Aorta (tissue), 5 donors: Measurements from ENCODE around the gene FOXC2. TPM values are rescaled to one million over a fixed set of nuclear protein-coding genes. Genes with fewer than 3 reads are reported as not detected.

Experiments used
- ATAC-seq: fragments of 200-7000 bp; cut with Tn5 transposase; one replicate; pipeline ENCODE4 v1.9.1; 2022; ENCODE audit warnings: moderate library complexity; ENCODE audit not compliant: low FRiP score
- DNase-seq, 2 donors: peaks; one replicate each; pipeline ENCODE4 v3.0.0-alpha.2; 2020
- H3K27ac ChIP-seq, 2 donors: one replicate each; pipeline ENCODE4 v1.5.1; 2013; ENCODE audit warnings: low read length in 2 of 2, mild to moderate bottlenecking in 2 of 2, moderate library complexity in 2 of 2, control low read depth in 1 of 2, inconsistent platforms in 1 of 2, low read depth in 1 of 2
- H3K27me3 ChIP-seq, 2 donors: one replicate each; pipeline ENCODE4 v1.6.1; 2013; ENCODE audit warnings: control low read depth in 1 of 2, low read length in 1 of 2, mild to moderate bottlenecking in 1 of 2, moderate library complexity in 1 of 2; ENCODE audit not compliant: insufficient read depth in 2 of 2, control insufficient read depth in 1 of 2
- H3K36me3 ChIP-seq, 2 donors: one replicate each; pipeline ENCODE4 v1.6.1; 2013; ENCODE audit warnings: control low read depth in 1 of 2, low read length in 1 of 2, mild to moderate bottlenecking in 1 of 2; ENCODE audit not compliant: insufficient read depth in 2 of 2, control insufficient read depth in 1 of 2
- H3K4me1 ChIP-seq, 2 donors: one replicate each; pipeline ENCODE4 v1.6.1; 2013; ENCODE audit warnings: low read length in 2 of 2, control low read depth in 1 of 2, mild to moderate bottlenecking in 1 of 2, moderate library complexity in 1 of 2; ENCODE audit not compliant: insufficient read depth in 2 of 2, control insufficient read depth in 1 of 2
- H3K4me3 ChIP-seq, 2 donors: one replicate each; pipeline ENCODE4 v1.5.1; 2013; ENCODE audit warnings: low read length in 2 of 2, control low read depth in 1 of 2, mild to moderate bottlenecking in 1 of 2
- H3K9me3 ChIP-seq: one replicate; pipeline ENCODE4 v1.6.1; 2013; ENCODE audit warnings: mild to moderate bottlenecking, low read length; ENCODE audit not compliant: control insufficient read depth
- WGBS, 2 donors: extraction: QIAGEN DNeasy Blood & Tissue Kit; methylation state at CpG; one replicate each; pipeline ENCODE4 v1.1.7; 2013; 5-methylcytosine and 5-hydroxymethylcytosine counted together
- intact Hi-C, 2 donors: fragments of 100-400 bp; cut with DNase I; formaldehyde crosslinking; loops; one replicate each; pipeline versions ENCODE4 v1.14.2 to v1.15.0; 2022
- polyA plus RNA-seq, 2 donors: library from polyadenylated mRNA; stranded (reverse); fragments of 200-250 nt; gene quantifications; one replicate each; pipeline ENCODE4 v1.2.3, GENCODE V29; 2013
- total RNA-seq, 2 donors: library from RNA; stranded (reverse); fragmentation: NEBNext Ultra II Directional; extraction: Animal tissue kit (Norgen Biotek cat#: 25700); gene quantifications; one replicate each; pipeline ENCODE4 v1.2.1, GENCODE V29; 2021
- donor health status: healthy with polysubstance abuse.
- donor health status: Bipolar disorder and iron deficiency.
- donor health status: DM: no; HTN: no; CAD: no.
- donor health status: DM: no; HTN: no; CAD: no.
- donor health status: DM: yes; HTN: yes; CAD: no.

FOXC2 gene
- total and polyA plus RNA-seq, 4 donors = 8.6 to 45.4 (median 25.9) TPM

DNA sequence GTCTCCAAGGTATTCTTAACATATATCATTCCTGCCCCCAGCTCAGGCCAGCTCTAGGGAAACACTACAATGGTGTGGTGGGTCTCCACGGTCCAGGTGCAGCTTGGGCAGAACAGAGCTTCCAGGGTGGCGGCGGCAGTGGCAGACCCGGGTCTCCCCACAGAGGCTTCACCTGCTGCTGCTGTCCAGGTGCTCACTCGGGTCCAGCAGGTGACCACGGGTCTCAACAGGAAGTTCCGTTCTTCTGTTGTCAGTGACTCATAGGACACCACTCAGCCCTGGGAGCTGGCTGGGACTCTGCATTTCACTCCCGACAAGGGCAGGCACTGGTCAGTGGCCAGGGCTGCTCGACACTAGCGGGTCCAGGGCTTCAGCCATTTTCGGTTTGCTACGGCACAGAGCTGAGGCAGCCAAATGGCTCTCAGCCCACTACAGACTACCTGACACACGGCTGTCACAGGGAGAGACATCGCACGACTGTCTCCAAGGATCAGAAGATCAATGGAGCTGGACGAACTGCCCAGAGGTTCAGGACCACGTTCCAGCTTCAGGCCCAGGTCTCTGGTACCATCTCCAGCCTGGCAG lies 28.3 kb upstream of the FOXC2 start:
- Histone ChIP-seq H3K36me3 (peaks cover 0 to 11% of the 10 kb centered on the region in 2 donors), H3K9me3 (no peaks in the 10 kb centered on the region), H3K27me3 (no peaks in the 10 kb centered on the region), H3K4me3 (no peak overlapping the region), H3K27ac (no peak overlapping the region), H3K4me1 (no peaks in the 10 kb centered on the region)
- intact Hi-C loops = no loop called here
- ATAC-seq (no peak), DNase-seq (peak in 1 of 2 donors; percentile 64)
- WGBS, 2 donors = 91 to 92% methylated on average over 17 of the region's 17 CpGs

DNA sequence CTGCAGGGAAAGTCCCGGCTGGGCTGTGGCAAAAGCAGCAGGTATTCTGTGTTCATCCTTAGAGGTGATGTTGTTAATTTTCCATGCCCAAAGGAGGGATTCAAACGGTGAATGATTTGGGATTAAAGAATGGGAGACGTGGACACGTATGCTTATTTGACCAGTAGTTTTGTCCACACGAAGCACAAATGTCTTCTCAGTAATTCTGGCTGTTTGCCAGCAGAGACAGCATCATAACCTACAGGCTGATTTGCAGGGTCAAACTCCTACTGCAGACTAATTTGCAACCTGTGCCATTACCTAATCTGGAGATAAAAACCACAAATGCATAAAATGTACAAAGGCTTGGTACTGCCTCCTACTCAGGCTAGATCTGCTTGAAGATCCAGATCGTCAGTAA lies 25.7 kb upstream of the FOXC2 start:
- H3K36me3 ChIP-seq = peaks cover 0 to 13% of the 10 kb centered on the region in 2 donors
- intact Hi-C loops = no loop called here
- no peak overlapping the region for H3K4me3 ChIP-seq
- H3K27me3 ChIP-seq = no peaks in the 10 kb centered on the region
- no peaks in the 10 kb centered on the region for H3K9me3 ChIP-seq
- ATAC-seq = no peak
- H3K27ac ChIP-seq = no peak overlapping the region
- no peaks in the 10 kb centered on the region for H3K4me1 ChIP-seq
- DNase-seq = no peak
- 86 to 88% methylated on average over 6 of the region's 6 CpGs for WGBS, 2 donors

DNA sequence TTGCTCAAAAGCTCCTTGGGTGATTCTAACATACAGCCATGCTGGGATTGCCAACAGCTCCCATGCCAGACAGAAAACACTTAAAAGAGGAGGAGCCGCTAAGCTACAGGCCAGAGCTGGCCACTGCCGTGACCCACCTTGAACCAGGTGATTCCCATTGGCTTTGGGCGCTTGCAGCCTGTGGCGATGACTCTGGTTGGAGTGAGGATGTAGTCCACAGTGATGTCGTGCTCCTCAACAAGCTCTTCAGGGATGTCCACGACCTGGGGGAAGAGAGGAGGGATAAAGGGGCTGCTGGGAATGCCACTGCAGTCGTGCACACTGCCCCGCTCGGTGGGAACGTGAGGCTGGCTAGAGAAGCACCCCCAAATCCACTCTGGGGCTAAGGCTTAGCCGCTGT lies 25.1 kb upstream of the FOXC2 start:
- no peak overlapping the region for H3K4me3 ChIP-seq
- H3K9me3 ChIP-seq = no peaks in the 10 kb centered on the region
- H3K4me1 ChIP-seq = no peaks in the 10 kb centered on the region
- peaks cover 0 to 13% of the 10 kb centered on the region in 2 donors for H3K36me3 ChIP-seq
- peak in 1 of 2 donors; percentile 45 for DNase-seq
- ATAC-seq = no peak
- H3K27ac ChIP-seq = no peak overlapping the region
- intact Hi-C loops = no loop called here
- 92 to 94% methylated on average over 11 of the region's 11 CpGs for WGBS, 2 donors
- H3K27me3 ChIP-seq = no peaks in the 10 kb centered on the region

DNA sequence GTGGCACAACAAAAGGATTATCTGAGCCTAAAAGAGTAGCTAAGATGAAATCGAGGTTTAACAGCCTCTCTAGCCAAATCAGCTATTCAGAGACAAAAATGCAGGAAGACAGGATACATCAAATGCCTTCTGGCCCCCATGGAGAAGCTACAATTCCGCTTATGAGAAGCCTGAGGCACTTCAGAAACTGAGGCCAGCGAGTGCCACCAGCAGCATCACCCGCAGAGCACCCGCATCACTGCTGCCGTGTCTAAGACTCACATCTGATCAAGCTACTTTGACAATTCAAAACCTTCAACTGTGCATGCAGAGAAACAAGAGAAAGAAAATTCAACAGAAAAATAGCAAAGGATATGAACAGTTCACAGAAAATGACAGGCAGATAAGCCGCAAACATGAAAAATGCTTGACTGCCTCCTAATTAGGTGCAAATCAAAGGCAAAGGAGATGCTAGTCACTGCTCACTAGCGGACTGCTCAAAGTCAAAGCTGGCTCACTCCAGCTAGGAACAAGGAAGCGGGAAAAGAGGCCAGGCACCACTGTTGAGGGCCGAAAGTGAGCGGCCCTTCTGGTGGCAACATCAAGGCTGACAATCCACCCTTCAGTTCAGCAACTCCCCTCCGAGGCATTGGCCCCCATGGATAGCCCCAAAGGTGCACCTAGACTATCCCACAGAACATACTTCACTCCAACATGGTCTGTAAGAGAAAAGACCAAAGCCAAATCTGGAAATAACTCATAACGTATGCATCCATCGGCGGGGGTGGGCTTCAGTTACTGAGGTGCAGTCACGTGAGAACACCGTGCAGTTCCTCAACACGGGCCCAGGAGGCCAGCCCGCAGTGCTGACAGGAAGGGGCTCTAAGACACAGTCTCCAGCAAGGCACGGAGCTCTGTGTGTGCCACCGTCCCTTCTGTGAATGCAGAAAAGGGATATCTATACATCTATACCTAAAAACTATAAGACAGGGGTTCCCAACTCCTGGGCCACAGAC lies 23.6 kb upstream of the FOXC2 start:
- no peak for ATAC-seq
- Histone ChIP-seq H3K4me3 (no peak overlapping the region), H3K9me3 (no peaks in the 10 kb centered on the region), H3K36me3 (peaks cover 0 to 13% of the 10 kb centered on the region in 2 donors), H3K27ac (no peak overlapping the region), H3K27me3 (no peaks in the 10 kb centered on the region), H3K4me1 (no peaks in the 10 kb centered on the region)
- DNase-seq = peak in 1 of 2 donors; percentile 61
- 88 to 92% methylated on average over 21 of the region's 21 CpGs for WGBS, 2 donors
- intact Hi-C loops = no loop called here

- H3K4me3 ChIP-seq = no peak overlapping the region
- intact Hi-C loops = no loop called here
- no peaks in the 10 kb centered on the region for H3K9me3 ChIP-seq
- H3K36me3 ChIP-seq = peaks cover 0 to 7% of the 10 kb centered on the region in 2 donors
- H3K27ac ChIP-seq = no peak overlapping the region
- peak in 1 of 2 donors; percentile 68 for DNase-seq
- WGBS, 2 donors = 84 to 90% methylated on average over 11 to 12 of the region's 12 CpGs
- peak; percentile 17 for ATAC-seq
- no peaks in the 10 kb centered on the region for H3K4me1 ChIP-seq
- no peaks in the 10 kb centered on the region for H3K27me3 ChIP-seq
Measured at GRCh38 chr16:86545481-86545880, 21.1 kb upstream of the FOXC2 start.

GRCh38 chr16:86545954-86546637 lies 20.5 kb upstream of the FOXC2 start:
- no peak overlapping the region for H3K4me3 ChIP-seq
- no peak overlapping the region for H3K27ac ChIP-seq
- intact Hi-C loops = no loop called here
- no peaks in the 10 kb centered on the region for H3K27me3 ChIP-seq
- WGBS, 2 donors = 70 to 74% methylated on average over 19 of the region's 19 CpGs
- DNase-seq (peak in 1 of 2 donors; percentile 51), ATAC-seq (no peak)
- peaks cover 0 to 4% of the 10 kb centered on the region in 2 donors for H3K36me3 ChIP-seq
- H3K4me1 ChIP-seq = no peaks in the 10 kb centered on the region
- H3K9me3 ChIP-seq = no peaks in the 10 kb centered on the region

- no peak for ATAC-seq
- no peak for DNase-seq
- Histone ChIP-seq H3K36me3 (peaks cover 0 to 4% of the 10 kb centered on the region in 2 donors), H3K4me1 (no peaks in the 10 kb centered on the region), H3K27me3 (no peaks in the 10 kb centered on the region), H3K27ac (no peak overlapping the region), H3K9me3 (no peaks in the 10 kb centered on the region), H3K4me3 (no peak overlapping the region)
- 84 to 86% methylated on average over 8 of the region's 8 CpGs for WGBS, 2 donors
- intact Hi-C loops = no loop called here
Measured at GRCh38 chr16:86546638-86547013, 20.0 kb upstream of the FOXC2 start.

DNA sequence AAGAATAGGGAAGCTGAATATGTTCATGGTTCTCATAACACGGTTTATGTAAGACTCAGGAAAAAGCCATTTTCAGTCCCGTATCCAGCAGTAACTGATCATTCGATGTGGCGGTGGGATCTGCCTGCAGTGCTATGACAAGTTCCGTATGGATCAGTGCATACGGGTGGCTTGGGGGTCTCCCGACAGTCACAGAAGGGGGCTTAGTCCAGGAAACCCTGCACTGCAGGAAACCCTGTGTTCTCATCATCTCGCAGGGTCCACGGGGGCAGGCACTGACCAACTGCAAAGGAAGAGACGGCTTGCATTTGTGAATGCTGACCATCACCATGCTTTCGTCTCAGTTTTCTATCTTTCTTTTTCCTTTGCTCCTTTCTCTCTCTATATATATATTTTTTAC lies 19.3 kb upstream of the FOXC2 start:
- Histone ChIP-seq H3K4me3 (no peak overlapping the region), H3K36me3 (peaks cover 0 to 2% of the 10 kb centered on the region in 2 donors), H3K27ac (no peak overlapping the region), H3K4me1 (no peaks in the 10 kb centered on the region), H3K9me3 (no peaks in the 10 kb centered on the region), H3K27me3 (no peaks in the 10 kb centered on the region)
- DNase-seq (peak in 1 of 2 donors; percentile 56), ATAC-seq (no peak)
- WGBS, 2 donors = 92 to 93% methylated on average over 11 of the region's 11 CpGs
- intact Hi-C loops = no loop called here
